GM18505 (cell line): Measurements from ENCODE around the gene GNB2.

Experiments
- ATAC-seq: cut with Tn5 transposase; IDR thresholded peaks from one replicate; pipeline ENCODE4 v1.9.1; 2021; ENCODE audit not compliant: unreplicated experiment
- POLR2A ChIP-seq: IDR thresholded peaks from 4 replicates; pipeline ENCODE4 v1.6.1; 2011; ENCODE audit warnings: borderline replicate concordance; ENCODE audit not compliant: insufficient read depth, insufficient read length; ENCODE audit errors: extremely low read depth

The GNB2 gene

DNA sequence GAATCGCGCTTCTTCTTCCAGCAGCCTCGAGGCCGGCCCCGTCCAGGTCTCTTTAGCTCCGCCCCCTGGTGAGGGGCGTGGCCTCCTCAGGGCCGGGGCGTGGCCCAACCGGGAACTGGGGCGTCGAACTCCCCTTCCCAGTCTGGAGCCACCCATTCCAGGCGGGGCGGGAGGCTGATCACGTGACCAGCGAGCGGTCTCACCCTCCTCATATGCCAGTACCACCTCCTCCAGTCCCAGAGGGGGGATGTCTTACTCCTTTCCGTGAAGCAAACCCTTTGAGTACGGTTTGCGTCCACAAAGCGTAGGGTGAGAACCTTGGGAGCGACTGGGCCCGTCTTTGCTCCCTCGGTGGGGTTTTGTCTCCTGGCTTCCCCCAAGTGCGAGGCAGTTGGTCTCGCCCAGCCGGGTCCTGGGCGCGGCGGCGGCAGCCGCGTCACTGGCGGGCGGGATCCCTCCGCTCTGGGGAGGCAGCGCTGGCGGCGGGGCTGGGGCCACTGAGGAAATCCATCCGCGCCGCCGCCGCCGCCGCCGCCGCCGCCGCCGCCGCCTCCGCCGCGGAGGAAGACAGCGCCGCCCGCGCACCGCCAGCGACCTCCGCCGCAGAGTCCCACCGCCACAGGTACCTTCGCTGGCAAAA, at the start of gene GNB2:
GNB2 (plus strand) TSS at position 439 of the 640 bp plus-strand sequence. CDS start 2,526 bp downstream, outside the sequence.
- peak; percentile 48 for ATAC-seq
- TF ChIP-seq POLR2A = peak; percentile 49

DNA sequence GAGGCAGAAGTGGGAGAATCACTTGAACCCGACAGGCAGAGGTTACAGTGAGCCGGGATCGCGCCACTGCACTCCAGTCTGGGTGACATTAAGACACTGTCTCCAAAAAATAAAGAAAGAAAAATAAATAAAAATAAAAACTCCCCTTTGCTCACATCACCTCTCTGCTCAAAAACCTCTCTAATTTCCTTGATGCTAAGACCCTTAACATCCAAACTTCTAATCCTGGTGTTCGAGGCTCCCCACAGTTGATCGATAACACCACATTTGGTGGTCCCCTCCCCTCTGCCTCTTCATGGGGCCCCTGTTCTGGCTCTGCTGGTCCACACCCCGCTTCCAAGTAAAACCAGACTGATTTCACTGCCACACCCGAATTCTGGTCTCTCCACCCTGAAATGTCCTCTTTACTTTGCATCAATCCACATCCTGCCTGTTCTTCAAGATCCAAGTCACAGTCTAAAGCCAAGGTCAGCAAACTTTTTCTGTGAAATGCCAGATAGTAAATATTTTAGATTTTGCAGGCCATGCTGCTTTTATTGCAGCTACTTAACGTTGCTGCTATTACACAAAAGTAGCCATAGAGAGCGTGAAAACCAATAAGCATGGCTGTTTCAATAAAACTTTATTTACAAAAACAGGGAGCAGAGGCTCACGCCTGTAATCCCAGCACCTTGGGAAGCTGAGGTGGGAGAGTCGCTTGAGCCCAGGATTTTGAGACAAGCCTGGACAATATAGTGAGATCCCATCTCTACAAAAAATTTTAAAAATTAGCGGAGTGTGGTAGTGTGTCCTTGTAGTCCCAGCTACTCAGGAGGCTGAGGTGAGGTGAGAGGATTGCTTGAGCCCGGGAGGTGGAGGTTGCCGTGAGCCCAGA, 49.4 kb upstream of the GNB2 start:
- no peak for TF ChIP-seq POLR2A
- no peak for ATAC-seq

DNA sequence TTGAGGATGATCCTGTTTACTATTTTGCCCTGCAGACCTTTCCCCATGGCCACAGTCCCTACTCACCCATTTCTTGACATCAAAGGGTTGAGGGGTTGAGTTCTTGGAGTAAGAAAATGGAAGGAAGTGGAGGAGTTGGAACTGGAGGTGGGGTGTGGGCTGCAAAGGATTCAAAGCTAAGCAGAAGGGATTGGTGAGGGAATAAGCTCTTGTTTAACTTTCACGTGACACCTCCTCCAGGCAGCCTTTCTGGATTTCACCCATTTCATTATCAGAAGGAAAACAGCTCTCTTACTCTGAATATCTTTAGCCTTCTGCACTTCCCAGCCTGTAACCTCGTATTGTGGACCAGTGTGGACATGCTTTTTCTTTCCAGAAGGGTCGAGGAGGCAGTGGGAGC, 47.5 kb upstream of the GNB2 start:
- ATAC-seq = no peak
- TF ChIP-seq POLR2A = no peak

DNA sequence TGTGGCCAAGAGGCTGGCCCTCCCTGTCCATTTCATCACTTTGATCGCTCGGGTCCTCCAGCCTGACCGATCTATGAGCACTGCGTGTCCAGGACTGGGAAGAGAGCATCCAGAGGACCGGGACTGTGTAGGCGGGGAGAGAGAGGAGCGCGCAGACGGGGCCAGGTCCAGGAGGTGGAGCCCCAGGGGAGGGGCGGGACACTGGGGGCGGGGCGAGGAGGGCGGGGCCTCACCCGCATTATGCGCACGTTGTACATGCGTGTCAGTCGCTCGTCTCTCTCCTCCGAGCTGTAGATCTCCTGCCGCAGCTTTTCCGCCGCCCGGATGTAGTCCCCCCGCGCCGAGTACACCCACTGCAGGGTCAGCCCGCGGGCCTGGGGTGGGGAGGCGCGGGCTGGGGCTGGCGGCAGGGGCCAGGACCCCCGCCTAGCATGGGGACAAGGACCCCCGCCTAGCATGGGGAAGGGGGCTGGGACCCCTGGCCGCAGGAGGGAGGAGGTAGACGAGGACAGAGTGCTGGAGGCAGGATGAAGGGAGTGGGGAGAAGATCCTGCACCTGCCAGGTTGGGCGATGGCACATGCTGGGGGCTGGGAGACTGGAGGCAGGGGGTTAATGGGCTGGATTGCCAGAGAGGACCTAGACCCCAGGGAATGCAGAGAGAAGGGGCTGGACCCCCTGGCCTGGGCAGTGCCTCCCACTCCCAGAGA, 46.9 kb upstream of the GNB2 start:
- peak; percentile 68 for ATAC-seq
- peak; percentile 58 for TF ChIP-seq POLR2A

DNA sequence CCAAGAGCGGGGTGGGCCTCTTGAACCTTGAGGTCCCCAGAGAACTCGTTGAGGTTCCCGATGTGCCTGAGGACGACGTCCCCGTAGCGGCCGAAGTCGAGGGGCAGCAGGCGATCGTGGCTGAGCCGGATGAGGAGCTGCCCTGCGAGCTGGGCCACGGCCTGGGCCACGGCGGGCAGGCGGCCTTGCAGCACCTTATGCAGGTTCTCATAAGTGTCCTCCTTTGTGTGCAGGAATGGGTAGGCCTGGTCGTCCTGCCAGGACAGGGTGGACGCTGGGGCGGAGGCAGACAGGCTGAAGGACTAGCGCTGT, 46.3 kb upstream of the GNB2 start:
- no peak for ATAC-seq
- no peak for TF ChIP-seq POLR2A

DNA sequence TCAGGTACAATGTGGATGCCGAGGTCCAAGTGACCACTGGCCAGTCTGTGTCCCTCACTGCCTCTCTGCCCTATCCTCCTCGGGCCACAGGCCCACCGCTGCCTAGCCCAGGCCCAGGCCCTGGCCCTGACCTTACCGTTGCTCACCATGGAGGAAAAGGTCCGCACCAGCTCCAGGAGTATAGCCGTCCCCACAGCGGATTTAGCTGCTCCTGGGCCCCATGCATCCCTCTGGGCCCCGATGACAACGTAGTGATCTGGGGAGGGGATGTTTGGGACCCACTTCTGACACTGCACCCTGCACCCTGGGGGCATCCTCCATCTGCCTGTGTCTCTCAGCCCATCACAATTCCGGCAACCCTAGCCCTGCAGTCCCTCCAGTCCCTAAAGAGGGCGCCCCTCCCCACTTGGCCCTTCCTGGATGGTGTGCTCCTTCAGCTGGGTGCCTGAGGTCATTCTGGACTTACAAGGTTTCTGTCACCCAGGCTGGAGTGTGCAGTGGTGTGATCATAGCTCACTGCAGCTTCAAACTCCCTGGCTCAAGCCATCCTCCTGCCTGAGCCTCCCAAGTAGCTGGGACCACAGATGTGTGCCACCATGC, 44.3 kb upstream of the GNB2 start:
- ATAC-seq = no peak

DNA sequence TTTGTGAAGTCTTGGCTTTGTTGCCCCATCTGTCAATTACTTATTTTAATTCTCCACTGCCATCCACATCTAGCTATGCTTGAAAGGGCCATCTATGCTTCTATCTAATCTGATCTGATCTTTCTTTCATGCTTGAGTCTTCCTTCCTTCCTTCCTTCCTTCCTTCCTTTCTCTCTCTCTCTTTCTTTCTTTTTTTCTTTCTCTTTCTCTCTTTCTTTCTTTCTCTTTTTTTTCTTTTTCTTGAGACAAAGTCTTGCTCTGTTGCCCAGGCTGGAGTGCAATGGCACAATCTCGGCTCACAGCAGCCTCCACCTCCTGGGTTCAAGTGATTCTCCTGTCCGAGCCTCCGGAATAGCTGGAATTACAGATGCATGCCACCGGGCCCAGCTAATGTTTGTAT, 43.5 kb upstream of the GNB2 start:
- TF ChIP-seq POLR2A = no peak
- no peak for ATAC-seq

More for the DNA sequence above, 44.3 kb upstream of the GNB2 start:
- no peak for TF ChIP-seq POLR2A

DNA sequence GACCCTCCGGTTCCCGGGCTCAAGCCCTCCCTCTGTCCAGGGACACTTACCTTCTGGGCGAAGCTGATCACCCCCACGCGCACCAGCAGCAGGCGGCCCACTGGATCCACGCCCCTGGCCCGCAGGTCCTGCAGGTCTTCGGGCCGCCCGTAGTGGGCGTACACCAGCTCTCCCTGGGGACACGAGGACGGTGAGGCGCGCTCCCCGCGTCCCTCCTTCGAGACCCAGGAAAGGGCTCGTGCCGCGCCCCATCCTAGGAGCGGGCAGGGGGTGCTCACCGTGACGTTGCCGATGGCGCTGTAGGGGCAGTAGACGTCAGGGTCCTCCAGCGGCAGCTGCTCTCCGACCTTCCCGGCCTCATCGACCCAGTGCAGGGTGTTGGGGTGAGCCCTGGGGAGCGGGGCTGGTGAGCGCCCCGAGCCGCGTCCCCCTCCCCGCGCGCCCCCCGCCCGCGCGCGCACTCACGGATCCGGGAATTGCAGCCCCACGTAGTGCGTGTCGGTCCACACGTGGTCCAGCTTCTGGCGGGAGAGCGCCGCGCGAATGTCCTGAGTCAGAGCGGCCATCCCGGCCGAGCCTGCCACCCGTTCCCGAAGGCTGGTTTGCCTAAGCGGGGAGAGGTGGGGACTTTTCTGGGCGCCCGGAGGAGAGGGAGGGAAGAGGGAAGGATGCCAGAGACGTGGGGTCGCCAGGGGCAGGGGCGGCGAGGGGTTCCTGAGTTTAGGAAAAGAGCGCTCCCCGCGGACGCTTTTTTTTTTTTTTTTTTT, 40.4 kb upstream of the GNB2 start:
- no peak for ATAC-seq
- peak; percentile 55 for TF ChIP-seq POLR2A

DNA sequence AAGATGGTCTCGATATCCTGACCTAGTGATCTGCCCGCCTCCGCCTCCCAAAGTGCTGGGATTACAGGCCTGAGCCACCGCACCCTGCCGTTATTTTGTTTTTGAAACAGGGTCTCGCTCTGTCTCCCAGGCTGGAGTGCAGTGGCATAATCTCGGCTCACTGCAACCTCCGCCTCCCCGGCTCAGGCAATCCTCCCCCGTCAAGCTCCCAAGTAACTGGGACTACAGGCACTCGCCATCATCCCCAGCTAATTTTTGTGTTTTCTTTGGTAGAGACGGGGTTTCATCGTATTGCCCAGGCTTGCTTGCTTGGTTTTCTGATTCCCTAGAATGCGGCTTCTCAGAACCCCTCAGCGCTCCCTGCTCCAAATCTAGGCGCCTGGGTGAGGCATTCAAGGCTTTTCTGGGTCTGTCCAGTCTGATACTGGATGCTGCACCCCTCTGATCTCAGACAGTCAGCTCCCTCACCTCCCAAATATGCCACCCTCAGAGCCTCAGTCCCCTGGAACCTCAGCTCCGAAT, 33.5 kb upstream of the GNB2 start:
- no peak for ATAC-seq
- no peak for TF ChIP-seq POLR2A

DNA sequence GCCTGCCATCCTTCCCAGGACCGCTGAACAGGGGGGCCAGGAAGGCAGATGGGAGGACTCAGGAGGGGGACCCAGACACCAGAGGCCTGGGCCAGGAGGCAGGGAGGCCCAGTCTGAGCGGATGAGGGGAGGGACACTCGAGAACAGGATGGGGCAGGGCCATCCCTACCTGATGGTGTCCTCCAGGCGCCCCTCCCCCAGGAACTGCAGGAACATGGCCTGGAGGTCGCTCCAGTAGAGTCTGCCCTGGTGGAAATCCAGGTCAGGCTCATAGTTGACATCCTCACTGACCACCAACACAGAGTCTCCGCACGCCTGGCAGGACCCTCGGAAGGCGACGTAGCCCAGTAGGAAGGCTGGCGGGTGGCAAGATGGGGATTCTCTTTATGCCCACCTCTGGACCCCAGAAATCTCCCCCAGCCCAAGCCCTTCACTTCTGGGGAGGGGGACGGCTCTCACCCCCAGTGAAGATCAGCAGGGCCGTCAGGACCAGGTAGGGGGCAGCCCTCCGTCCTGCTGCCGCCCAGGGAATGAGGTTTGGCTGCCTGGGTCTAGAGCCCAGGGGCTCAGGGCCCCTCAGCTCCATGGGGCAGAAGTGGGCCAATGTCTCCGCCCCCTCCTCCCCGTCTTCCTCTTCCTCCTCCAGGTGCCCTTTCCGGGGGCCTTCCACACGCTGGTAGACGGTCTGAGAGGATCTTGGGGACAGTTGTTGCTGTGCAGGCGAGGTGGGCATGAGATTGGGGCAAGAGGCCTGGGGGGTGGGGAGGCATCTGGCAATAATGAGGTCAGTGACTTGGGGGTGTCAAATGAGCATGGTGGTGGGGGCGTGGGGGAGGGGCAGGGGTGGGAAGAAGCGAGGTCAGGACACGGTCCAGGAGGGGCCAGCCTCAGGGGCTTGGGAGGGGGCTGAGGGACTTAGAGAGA, 32.8 kb upstream of the GNB2 start:
- ATAC-seq = no peak
- no peak for TF ChIP-seq POLR2A

DNA sequence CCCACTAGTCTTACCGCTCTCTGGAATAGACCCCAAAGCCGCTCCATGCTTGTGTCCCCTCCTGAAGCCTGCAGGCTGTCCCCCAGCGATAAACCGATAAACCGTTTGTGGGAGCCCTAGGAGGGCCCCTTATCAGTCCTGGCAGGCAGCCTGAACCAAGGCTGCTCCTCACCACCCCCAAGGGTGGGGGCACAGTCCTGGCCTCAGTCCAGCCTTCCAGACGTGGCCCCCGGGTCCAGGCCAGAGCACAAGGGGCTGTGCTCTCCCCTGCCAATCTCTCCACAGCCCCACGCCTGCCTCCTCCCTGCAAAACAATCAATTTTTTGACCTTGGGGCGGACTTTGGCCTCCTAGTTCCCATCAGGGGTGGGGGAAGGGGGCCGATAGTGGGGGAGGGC, 32.1 kb upstream of the GNB2 start, which contains the start of gene TFR2:
TFR2 (minus strand) TSS at position 90 of the 397 bp plus-strand sequence; CDS start at position 47, 43 bp downstream.
- TF ChIP-seq POLR2A = no peak
- no peak for ATAC-seq
